ENCODE measurements around the gene ZMYM4. TPM values are rescaled to one million over a fixed set of nuclear protein-coding genes. Genes with fewer than 3 reads are reported as not detected.
"Not testable (repeated sequence)": the region's sequence is repeated elsewhere in the genome, so short reads cannot be mapped to it uniquely, and the experiment has no call there.

Gene ZMYM4
- total and polyA plus RNA-seq, 3 donors from 2014 or later = 63.5 to 73.5 (median 68.6) TPM

DNA sequence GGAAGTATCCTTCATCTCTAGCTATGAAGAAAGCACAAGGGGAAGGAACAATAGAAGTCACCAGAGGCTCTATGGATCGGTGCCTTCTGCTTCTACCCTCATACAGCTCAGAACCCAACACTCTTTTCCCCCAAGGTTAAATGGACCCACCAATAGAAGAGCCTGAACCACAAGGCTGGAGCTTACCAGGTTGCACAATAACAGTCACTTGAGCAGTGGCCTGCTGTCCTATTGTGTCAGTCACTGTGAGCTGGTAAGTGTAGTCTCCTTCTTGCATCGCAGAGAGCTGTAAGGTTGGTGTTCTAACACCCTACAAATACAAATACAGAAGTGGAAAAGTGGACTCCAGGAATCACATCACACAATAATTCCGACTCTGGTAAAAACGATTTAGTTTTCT, 185.7 kb downstream of the ZMYM4 start:
- Histone ChIP-seq H3K27ac (peak overlapping the region in 1 of 2 donors; percentile 44), H3K4me1 (peaks cover 18% of the 10 kb centered on the region)
- intact Hi-C loops (cut with DNase I; ENCODE audit: low total_unique reads) = loop anchor here (5.0 kb wide), 1 partner anchor 108 kb away; no protein-coding TSS in a partner anchor

GRCh38 chr1:35454616-35455015, 186.1 kb downstream of the ZMYM4 start:
- no peak for DNase-seq
- Histone ChIP-seq H3K4me1 (peaks cover 18% of the 10 kb centered on the region), H3K27me3 (no peaks in the 10 kb centered on the region), H3K4me3 (no peak overlapping the region), H3K9me3 (no peaks in the 10 kb centered on the region), H3K36me3 (ENCODE audit: low read depth, missing control alignments) (no peaks in the 10 kb centered on the region), H3K27ac (peak overlapping the region in 1 of 2 donors; percentile 44)
- no peak for TF ChIP-seq POLR2A (IDR thresholded peaks at IDR 0.05)
- TF ChIP-seq, protein P1, sequence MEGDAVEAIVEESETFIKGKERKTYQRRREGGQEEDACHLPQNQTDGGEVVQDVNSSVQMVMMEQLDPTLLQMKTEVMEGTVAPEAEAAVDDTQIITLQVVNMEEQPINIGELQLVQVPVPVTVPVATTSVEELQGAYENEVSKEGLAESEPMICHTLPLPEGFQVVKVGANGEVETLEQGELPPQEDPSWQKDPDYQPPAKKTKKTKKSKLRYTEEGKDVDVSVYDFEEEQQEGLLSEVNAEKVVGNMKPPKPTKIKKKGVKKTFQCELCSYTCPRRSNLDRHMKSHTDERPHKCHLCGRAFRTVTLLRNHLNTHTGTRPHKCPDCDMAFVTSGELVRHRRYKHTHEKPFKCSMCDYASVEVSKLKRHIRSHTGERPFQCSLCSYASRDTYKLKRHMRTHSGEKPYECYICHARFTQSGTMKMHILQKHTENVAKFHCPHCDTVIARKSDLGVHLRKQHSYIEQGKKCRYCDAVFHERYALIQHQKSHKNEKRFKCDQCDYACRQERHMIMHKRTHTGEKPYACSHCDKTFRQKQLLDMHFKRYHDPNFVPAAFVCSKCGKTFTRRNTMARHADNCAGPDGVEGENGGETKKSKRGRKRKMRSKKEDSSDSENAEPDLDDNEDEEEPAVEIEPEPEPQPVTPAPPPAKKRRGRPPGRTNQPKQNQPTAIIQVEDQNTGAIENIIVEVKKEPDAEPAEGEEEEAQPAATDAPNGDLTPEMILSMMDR (IDR thresholded peaks at IDR 0.05) = no peak
- intact Hi-C loops (cut with DNase I; ENCODE audit: low total_unique reads) = loop anchor here (5.0 kb wide), 1 partner anchor 108 kb away; no protein-coding TSS in a partner anchor
- 38 to 41% methylated on average over 1 of the region's 1 CpG for WGBS, 2 donors

More for the DNA sequence above, 185.7 kb downstream of the ZMYM4 start:
- no peak for TF ChIP-seq POLR2A (IDR thresholded peaks at IDR 0.05)
- TF ChIP-seq, protein P1 (IDR thresholded peaks at IDR 0.05) = no peak
- H3K36me3 ChIP-seq (ENCODE audit: low read depth, missing control alignments) = no peaks in the 10 kb centered on the region
- 91 to 96% methylated on average over 4 of the region's 4 CpGs for WGBS, 2 donors
- DNase-seq = no peak
- no peaks in the 10 kb centered on the region for H3K9me3 ChIP-seq
- no peaks in the 10 kb centered on the region for H3K27me3 ChIP-seq
- no peak overlapping the region for H3K4me3 ChIP-seq

GRCh38 chr1:35460796-35461195, 192.3 kb downstream of the ZMYM4 start:
- H3K27ac ChIP-seq = no peak overlapping the region
- H3K36me3 ChIP-seq (ENCODE audit: low read depth, missing control alignments) = no peaks in the 10 kb centered on the region
- H3K4me1 ChIP-seq = no peaks in the 10 kb centered on the region
- H3K9me3 ChIP-seq = no peaks in the 10 kb centered on the region
- no peaks in the 10 kb centered on the region for H3K27me3 ChIP-seq
- H3K4me3 ChIP-seq = no peak overlapping the region
- intact Hi-C loops (cut with DNase I; ENCODE audit: low total_unique reads) = no loop called here
- no peak for DNase-seq
- TF ChIP-seq POLR2A (IDR thresholded peaks at IDR 0.05) = no peak
- TF ChIP-seq, protein P1 (IDR thresholded peaks at IDR 0.05) = no peak
- WGBS, 2 donors = 89 to 91% methylated on average over 2 of the region's 2 CpGs

DNA sequence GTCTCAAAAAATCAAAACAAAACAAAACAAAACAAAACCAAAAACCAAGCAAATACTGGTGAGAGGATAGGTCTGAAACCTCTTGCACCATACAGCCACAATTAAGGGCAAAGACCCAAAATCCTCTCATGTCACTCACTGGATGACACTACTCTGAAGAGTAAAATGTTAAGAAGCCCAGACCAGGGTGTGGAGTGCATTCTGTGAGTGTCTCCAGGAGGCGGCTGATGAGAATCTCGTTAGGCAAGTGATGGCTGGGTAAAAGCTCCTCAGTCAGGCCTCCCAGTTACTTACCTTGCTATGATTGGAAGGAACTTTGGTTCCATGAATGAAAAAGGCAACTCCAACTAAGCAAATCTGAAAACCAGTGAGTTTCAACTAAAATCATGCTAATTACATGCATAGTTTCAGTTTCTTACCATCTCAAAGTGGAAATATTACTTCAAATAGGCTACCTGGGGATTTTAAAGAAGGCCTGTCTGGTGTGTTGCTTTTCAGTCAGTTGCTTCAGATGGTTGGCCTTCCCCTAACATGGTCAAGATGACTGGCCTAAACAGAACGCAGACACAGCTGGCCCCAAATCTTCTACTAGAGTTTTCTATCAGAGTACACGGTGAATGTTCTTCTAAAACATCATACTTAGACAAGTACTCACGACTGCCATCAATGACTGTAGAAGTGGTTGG, 193.6 kb downstream of the ZMYM4 start:
- no peak for TF ChIP-seq POLR2A (IDR thresholded peaks at IDR 0.05)
- TF ChIP-seq, protein P1 (IDR thresholded peaks at IDR 0.05) = no peak
- no peak for DNase-seq
- Histone ChIP-seq H3K4me3 (no peak overlapping the region), H3K27me3 (no peaks in the 10 kb centered on the region), H3K36me3 (ENCODE audit: low read depth, missing control alignments) (no peaks in the 10 kb centered on the region), H3K27ac (no peak overlapping the region), H3K9me3 (no peaks in the 10 kb centered on the region), H3K4me1 (no peaks in the 10 kb centered on the region)
- 90 to 91% methylated on average over 5 of the region's 5 CpGs for WGBS, 2 donors
- intact Hi-C loops (cut with DNase I; ENCODE audit: low total_unique reads) = no loop called here

- WGBS, 2 donors = 84 to 93% methylated on average over 2 of the region's 2 CpGs
- Histone ChIP-seq H3K4me3 (no peak overlapping the region), H3K36me3 (ENCODE audit: low read depth, missing control alignments) (no peaks in the 10 kb centered on the region), H3K27me3 (no peaks in the 10 kb centered on the region), H3K4me1 (no peaks in the 10 kb centered on the region), H3K9me3 (no peaks in the 10 kb centered on the region), H3K27ac (no peak overlapping the region)
- intact Hi-C loops (cut with DNase I; ENCODE audit: low total_unique reads) = no loop called here
- no peak for DNase-seq
- no peak for TF ChIP-seq POLR2A (IDR thresholded peaks at IDR 0.05)
- TF ChIP-seq, protein P1 (IDR thresholded peaks at IDR 0.05) = no peak
Observed at GRCh38 chr1:35463232-35463631, 194.7 kb downstream of the ZMYM4 start.

DNA sequence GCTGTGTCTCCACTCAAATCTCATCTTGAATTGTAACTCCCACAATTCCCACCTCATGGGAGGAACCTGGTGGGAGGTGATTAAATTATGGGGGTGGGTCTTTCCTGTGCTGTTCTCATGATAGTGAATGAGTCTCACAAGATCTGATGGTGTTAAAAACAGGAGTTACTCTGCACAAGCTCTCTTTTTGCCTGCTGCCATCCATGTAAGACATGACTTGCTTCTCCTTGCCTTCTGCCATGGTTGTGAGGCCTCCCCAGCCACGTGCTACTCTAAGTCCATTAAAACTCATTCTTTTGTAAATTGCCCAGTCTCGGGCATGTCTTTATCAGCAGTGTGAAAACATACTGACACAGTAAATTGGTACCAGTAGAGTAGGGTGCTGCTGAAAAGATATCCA, 195.2 kb downstream of the ZMYM4 start:
- H3K27me3 ChIP-seq; intact Hi-C loops (cut with DNase I; ENCODE audit: low total_unique reads); H3K36me3 ChIP-seq (ENCODE audit: low read depth, missing control alignments); DNase-seq; H3K4me1 ChIP-seq; H3K9me3 ChIP-seq; H3K4me3 ChIP-seq; H3K27ac ChIP-seq: not testable (repeated sequence)
- WGBS, 2 donors = 90 to 93% methylated on average over 2 of the region's 2 CpGs
